Right atrium auricular region (tissue), 2 donors: ENCODE data around the gene TSSK2. TPM values are rescaled to one million over a fixed set of nuclear protein-coding genes. Genes with fewer than 3 reads are reported as not detected.

Experiments
- DNase-seq: peaks from one replicate; pipeline ENCODE4 v3.0.0-alpha.2; 2019; ENCODE audit warnings: low spot score
- H3K27ac ChIP-seq, 2 donors: fragments of 200-600 bp; sonication (generic); 1 replicate in 1 of 2; 2 replicates in 1 of 2; pipeline ENCODE4 v1.5.1; 2016 to 2019
- H3K27me3 ChIP-seq, 2 donors: fragments of 200-600 bp; sonication (generic); one replicate each; pipeline versions ENCODE4 v1.5.1 to v1.6.0; 2017 to 2019
- H3K36me3 ChIP-seq: fragments of 200-600 bp; sonication (generic); one replicate; pipeline ENCODE4 v1.5.1; 2016
- H3K4me1 ChIP-seq, 2 donors: fragments of 200-600 bp; sonication (generic); one replicate each; pipeline versions ENCODE4 v1.5.1 to v1.6.0; 2017 to 2019
- H3K4me3 ChIP-seq, 2 donors: fragments of 200-600 bp; sonication (generic); 1 replicate in 1 of 2; 2 replicates in 1 of 2; pipeline ENCODE4 v1.5.1; 2017 to 2019; ENCODE audit warnings: mild to moderate bottlenecking in 1 of 2, moderate library complexity in 1 of 2
- H3K9me3 ChIP-seq, 2 donors: fragments of 200-600 bp; sonication (generic); one replicate each; pipeline ENCODE4 v1.5.1; 2019
- total RNA-seq, 2 donors: library from RNA; depleted of rRNA; stranded (reverse); fragments of >200 nt; gene quantifications; one replicate each; pipeline ENCODE4 v1.1.0, GENCODE V29; 2016
- TF ChIP-seq, protein P1 (sequence below), 2 donors: fragments of 200-600 bp; sonication (generic); IDR thresholded peaks; one replicate each; pipeline ENCODE4 v1.5.1; 2019; ENCODE audit warnings: antibody characterized with exemption in 2 of 2

The TSSK2 gene
- total RNA-seq, 2 donors from 2014 or later: not detected

DNA sequence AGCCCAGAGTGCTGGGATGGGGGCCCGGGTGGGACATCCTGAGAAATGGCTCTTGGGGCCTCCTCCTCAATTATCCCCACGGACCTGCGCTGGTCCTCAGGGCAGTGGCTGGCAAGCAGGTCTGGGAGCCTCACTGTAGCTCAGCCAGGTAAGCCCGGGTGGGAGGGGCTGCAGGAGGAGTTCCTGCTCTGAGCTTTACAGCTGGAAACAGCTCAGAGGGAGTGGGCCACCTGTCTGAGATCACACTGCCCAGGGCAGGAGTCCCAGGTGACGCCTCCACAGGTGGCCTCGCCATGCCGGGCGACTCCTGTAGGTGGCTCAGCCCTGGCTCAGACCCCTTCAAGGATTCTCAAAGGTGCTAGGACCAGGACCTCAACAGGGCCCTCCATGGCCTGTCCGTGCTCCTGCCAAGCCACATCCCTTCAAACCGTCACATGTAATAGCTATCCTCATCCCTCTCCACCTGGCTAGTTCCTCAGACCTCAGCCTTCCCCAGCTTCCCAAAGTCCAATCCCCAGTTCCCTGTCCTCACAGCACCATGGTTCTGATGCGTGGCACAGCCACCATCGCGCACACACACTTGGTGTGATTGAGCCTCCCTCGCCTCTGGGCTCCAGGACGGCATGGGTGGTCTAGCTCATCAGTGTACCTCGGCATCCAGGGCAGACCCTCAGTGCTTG is 3.6 kb upstream of the TSSK2 start:
- no peaks in the 10 kb centered on the region for H3K27me3 ChIP-seq
- H3K36me3 ChIP-seq: no peaks in the 10 kb centered on the region
- H3K4me3 ChIP-seq: no peak overlapping the region
- peaks cover 0 to 7% of the 10 kb centered on the region in 2 donors for H3K4me1 ChIP-seq
- TF ChIP-seq, protein P1, sequence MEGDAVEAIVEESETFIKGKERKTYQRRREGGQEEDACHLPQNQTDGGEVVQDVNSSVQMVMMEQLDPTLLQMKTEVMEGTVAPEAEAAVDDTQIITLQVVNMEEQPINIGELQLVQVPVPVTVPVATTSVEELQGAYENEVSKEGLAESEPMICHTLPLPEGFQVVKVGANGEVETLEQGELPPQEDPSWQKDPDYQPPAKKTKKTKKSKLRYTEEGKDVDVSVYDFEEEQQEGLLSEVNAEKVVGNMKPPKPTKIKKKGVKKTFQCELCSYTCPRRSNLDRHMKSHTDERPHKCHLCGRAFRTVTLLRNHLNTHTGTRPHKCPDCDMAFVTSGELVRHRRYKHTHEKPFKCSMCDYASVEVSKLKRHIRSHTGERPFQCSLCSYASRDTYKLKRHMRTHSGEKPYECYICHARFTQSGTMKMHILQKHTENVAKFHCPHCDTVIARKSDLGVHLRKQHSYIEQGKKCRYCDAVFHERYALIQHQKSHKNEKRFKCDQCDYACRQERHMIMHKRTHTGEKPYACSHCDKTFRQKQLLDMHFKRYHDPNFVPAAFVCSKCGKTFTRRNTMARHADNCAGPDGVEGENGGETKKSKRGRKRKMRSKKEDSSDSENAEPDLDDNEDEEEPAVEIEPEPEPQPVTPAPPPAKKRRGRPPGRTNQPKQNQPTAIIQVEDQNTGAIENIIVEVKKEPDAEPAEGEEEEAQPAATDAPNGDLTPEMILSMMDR (IDR thresholded peaks at IDR 0.05): no peak
- no peak overlapping the region for H3K27ac ChIP-seq
- DNase-seq: no peak
- no peaks in the 10 kb centered on the region for H3K9me3 ChIP-seq

DNA sequence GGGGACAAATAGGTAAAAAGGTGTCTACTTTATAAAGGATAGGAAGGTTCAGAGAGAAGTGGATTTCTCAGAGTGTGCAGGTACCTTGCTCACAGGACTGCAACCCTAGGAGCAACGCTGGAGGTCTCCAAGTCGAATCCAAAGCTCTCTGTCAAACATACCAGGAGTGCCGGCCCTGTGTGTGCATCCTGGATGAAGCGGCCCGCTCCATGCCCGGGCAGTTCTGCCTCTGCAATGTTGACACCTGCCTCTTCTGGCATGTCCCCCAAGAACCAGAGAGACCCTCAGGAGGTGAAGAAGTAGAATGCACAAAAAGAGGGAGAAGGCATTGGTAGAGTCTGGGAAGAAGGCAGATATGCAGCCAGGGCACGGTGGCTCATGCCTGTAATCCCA is 3.1 kb upstream of the TSSK2 start:
- no peak for DNase-seq
- peaks cover 0 to 2% of the 10 kb centered on the region in 2 donors for H3K4me1 ChIP-seq
- H3K9me3 ChIP-seq: no peaks in the 10 kb centered on the region
- H3K36me3 ChIP-seq: no peaks in the 10 kb centered on the region
- H3K27me3 ChIP-seq: no peaks in the 10 kb centered on the region
- no peak overlapping the region for H3K27ac ChIP-seq
- TF ChIP-seq, protein P1 (IDR thresholded peaks at IDR 0.05): no peak
- H3K4me3 ChIP-seq: no peak overlapping the region

DNA sequence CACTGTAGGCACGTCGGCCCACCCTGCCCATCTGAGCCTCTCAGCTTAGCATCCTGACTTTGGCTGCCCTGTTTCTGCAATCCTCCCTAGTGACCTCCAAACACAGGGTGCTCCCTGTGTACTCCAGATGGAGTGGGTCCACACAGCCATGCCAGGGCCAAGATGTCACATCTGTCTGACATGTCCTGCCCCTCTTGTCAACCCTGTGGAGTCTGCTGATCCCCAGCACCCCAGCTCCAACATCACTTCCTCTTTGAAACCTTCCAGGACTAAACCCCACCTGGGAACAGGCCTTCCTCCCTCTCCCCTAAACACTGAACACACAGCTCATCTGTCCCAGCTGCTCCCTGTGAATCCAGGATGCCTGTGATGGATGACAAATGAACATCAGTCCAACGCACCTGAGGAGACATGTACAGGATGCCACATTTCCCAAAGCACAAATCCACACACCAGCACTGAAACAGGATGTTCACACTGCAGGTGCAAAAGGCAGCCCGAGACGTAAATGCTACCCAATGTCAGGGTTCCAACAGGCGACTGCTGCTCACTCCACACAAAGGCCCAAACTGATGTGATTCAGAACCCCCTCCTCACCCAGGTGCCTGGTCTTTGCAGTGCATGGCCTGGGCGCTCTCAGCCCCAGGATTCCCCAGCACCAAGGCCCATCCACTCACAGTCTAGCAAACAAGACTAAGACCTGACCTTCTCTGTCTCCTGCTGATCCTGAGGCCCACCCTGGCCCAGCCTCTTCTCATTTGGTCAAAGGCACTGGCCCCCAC is 2.0 kb upstream of the TSSK2 start:
- TF ChIP-seq, protein P1 (IDR thresholded peaks at IDR 0.05): no peak
- H3K27me3 ChIP-seq: no peaks in the 10 kb centered on the region
- H3K4me1 ChIP-seq: no peaks in the 10 kb centered on the region
- H3K9me3 ChIP-seq: no peaks in the 10 kb centered on the region
- H3K36me3 ChIP-seq: peaks cover 11% of the 10 kb centered on the region
- no peak for DNase-seq
- no peak overlapping the region for H3K27ac ChIP-seq
- H3K4me3 ChIP-seq: no peak overlapping the region

DNA sequence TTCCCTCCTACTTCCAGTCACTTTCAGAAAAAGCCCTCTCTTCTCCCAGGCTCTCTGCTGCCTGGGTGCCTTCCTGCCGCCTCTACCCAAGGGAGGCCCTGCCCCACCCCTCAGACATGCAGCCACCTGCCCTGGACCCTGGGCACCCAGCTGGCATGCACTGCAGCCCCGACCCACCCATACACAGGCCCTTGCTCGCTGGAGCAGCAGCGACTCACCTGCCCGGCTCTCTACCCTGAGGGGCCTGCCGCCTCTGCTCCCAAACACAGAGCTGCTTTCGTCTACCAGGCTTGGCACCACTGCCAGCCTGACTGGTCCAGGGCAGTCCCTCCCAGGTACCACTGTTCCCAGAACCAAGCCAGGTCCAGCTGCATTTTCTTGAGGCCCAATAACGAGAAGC is 1.2 kb upstream of the TSSK2 start:
- Histone ChIP-seq H3K9me3 (no peaks in the 10 kb centered on the region), H3K4me3 (no peak overlapping the region), H3K27me3 (no peaks in the 10 kb centered on the region), H3K4me1 (no peaks in the 10 kb centered on the region), H3K36me3 (peaks cover 18% of the 10 kb centered on the region), H3K27ac (no peak overlapping the region)
- no peak for DNase-seq
- TF ChIP-seq, protein P1 (IDR thresholded peaks at IDR 0.05): no peak

DNA sequence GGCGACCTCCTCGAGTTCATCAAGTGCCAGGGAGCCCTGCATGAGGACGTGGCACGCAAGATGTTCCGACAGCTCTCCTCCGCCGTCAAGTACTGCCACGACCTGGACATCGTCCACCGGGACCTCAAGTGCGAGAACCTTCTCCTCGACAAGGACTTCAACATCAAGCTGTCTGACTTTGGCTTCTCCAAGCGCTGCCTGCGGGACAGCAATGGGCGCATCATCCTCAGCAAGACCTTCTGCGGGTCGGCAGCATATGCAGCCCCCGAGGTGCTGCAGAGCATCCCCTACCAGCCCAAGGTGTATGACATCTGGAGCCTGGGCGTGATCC is 542 bp downstream of the TSSK2 start:
- H3K36me3 ChIP-seq: peaks cover 33% of the 10 kb centered on the region
- DNase-seq: no peak
- no peak overlapping the region for H3K4me3 ChIP-seq
- TF ChIP-seq, protein P1 (IDR thresholded peaks at IDR 0.05): no peak
- no peaks in the 10 kb centered on the region for H3K4me1 ChIP-seq
- no peaks in the 10 kb centered on the region for H3K9me3 ChIP-seq
- H3K27ac ChIP-seq: no peak overlapping the region
- no peaks in the 10 kb centered on the region for H3K27me3 ChIP-seq
